GM19438 (cell line): ENCODE results near the gene INKA1.
"Not testable (repeated sequence)": the region's sequence is repeated elsewhere in the genome, so short reads cannot be mapped to it uniquely, and the experiment has no call there.

ENCODE experiments used
- ATAC-seq: cut with Tn5 transposase; IDR thresholded peaks from one replicate; pipeline ENCODE4 v1.9.1; 2021; ENCODE audit warnings: low read depth; ENCODE audit not compliant: unreplicated experiment

INKA1 gene

GRCh38 chr3:49806850-49807249, 3.8 kb downstream of the INKA1 start:
- ATAC-seq: no peak

- ATAC-seq: no peak
These were observed 4.5 kb downstream of the INKA1 start for GRCh38 chr3:49807431-49808114.

- no peak for ATAC-seq
These were observed 9.9 kb downstream of the INKA1 start for GRCh38 chr3:49812916-49813496.

GRCh38 chr3:49813497-49814174, 10.6 kb downstream of the INKA1 start, which contains the start of gene UBA7:
TSS of gene UBA7 (minus strand) at chr3:49813953. CDS start at chr3:49813787, 166 bp downstream.
- no peak for ATAC-seq

GRCh38 chr3:49823131-49823530, 20.1 kb downstream of the INKA1 start:
- not testable (repeated sequence) for ATAC-seq

- ATAC-seq: no peak
These were observed 23.0 kb downstream of the INKA1 start for GRCh38 chr3:49826016-49826415.

GRCh38 chr3:49831341-49831740, 28.3 kb downstream of the INKA1 start:
- no peak for ATAC-seq

- no peak for ATAC-seq
These were observed 36.2 kb downstream of the INKA1 start for GRCh38 chr3:49839193-49839809.

GRCh38 chr3:49840388-49840787, 37.3 kb downstream of the INKA1 start:
- no peak for ATAC-seq

GRCh38 chr3:49841126-49841696, 38.1 kb downstream of the INKA1 start:
- no peak for ATAC-seq

GRCh38 chr3:49841806-49842205, 38.7 kb downstream of the INKA1 start:
- no peak for ATAC-seq

- ATAC-seq: no peak
These were observed 39.9 kb downstream of the INKA1 start for GRCh38 chr3:49842843-49843517.

- ATAC-seq: no peak
These were observed 41.6 kb downstream of the INKA1 start for GRCh38 chr3:49844464-49845183.

GRCh38 chr3:49845694-49846093, 42.6 kb downstream of the INKA1 start:
- ATAC-seq: no peak
